Measurements from ENCODE around the gene ERBB3.

GRCh38 chr12:56134897-56135296, 54.9 kb downstream of the ERBB3 start:
- TF ChIP-seq, protein P1, sequence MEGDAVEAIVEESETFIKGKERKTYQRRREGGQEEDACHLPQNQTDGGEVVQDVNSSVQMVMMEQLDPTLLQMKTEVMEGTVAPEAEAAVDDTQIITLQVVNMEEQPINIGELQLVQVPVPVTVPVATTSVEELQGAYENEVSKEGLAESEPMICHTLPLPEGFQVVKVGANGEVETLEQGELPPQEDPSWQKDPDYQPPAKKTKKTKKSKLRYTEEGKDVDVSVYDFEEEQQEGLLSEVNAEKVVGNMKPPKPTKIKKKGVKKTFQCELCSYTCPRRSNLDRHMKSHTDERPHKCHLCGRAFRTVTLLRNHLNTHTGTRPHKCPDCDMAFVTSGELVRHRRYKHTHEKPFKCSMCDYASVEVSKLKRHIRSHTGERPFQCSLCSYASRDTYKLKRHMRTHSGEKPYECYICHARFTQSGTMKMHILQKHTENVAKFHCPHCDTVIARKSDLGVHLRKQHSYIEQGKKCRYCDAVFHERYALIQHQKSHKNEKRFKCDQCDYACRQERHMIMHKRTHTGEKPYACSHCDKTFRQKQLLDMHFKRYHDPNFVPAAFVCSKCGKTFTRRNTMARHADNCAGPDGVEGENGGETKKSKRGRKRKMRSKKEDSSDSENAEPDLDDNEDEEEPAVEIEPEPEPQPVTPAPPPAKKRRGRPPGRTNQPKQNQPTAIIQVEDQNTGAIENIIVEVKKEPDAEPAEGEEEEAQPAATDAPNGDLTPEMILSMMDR (tag by site-specific recombination; IDR thresholded peaks at IDR 0.05): no peak
- TF ChIP-seq KLF10 (tag by site-specific recombination; IDR thresholded peaks at IDR 0.05): no peak

All from HEK293 (cell line).